ENCODE data around the gene TFIP11. TPM values are rescaled to one million over a fixed set of nuclear protein-coding genes. Genes with fewer than 3 reads are reported as not detected.

Gene TFIP11
- total and polyA plus RNA-seq, 10 of the 15 experiments (the other 5 are each of a cell fraction or from before 2014, with no cell fraction given), result 14.2 to 43.3 (median 31.9) TPM

GRCh38 chr22:26485806-26486390 lies 26.4 kb downstream of the TFIP11 start:
- no peak for TF ChIP-seq IRF3 (IDR thresholded peaks at IDR 0.05)
- no peak for TF ChIP-seq ZBTB40 (IDR thresholded peaks at IDR 0.05; ENCODE audit: borderline replicate concordance)
- no peak for TF ChIP-seq CREB1 (IDR thresholded peaks at IDR 0.05; ENCODE audit: low read depth)
- TF ChIP-seq IRF4 (IDR thresholded peaks at IDR 0.05; ENCODE audit: low read depth, low read length), result no peak
- TF ChIP-seq EZH2 (IDR thresholded peaks at IDR 0.05; ENCODE audit: borderline replicate concordance, control insufficient read depth, low read depth, low read length), result no peak
- TF ChIP-seq GABPA (IDR thresholded peaks at IDR 0.05; ENCODE audit: low read depth), result no peak
- TF ChIP-seq MEF2A (IDR thresholded peaks at IDR 0.05; ENCODE audit: insufficient read depth, low read depth, low read length), result no peak
- TF ChIP-seq, protein P1, sequence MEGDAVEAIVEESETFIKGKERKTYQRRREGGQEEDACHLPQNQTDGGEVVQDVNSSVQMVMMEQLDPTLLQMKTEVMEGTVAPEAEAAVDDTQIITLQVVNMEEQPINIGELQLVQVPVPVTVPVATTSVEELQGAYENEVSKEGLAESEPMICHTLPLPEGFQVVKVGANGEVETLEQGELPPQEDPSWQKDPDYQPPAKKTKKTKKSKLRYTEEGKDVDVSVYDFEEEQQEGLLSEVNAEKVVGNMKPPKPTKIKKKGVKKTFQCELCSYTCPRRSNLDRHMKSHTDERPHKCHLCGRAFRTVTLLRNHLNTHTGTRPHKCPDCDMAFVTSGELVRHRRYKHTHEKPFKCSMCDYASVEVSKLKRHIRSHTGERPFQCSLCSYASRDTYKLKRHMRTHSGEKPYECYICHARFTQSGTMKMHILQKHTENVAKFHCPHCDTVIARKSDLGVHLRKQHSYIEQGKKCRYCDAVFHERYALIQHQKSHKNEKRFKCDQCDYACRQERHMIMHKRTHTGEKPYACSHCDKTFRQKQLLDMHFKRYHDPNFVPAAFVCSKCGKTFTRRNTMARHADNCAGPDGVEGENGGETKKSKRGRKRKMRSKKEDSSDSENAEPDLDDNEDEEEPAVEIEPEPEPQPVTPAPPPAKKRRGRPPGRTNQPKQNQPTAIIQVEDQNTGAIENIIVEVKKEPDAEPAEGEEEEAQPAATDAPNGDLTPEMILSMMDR (IDR thresholded peaks at IDR 0.05 in 2 of 3, conservative IDR thresholded peaks at IDR 0.05 in 1 of 3; ENCODE audit: control insufficient read depth in 2 of 3, extremely low read depth in 1 of 3, insufficient read depth in 1 of 3, low read depth in 3 of 3, low read length in 3 of 3), result no peak
- no peak for TF ChIP-seq KLF5 (IDR thresholded peaks at IDR 0.05; ENCODE audit: partially characterized antibody)
- no peak overlapping the region for H3K4me3 ChIP-seq
- ChIA-PET SMC1A (ENCODE audit: uncharacterized antibody, unreplicated experiment) (no interaction called here), CTCF (interaction anchor here (5.0 kb wide), 1 partner anchor 17 kb away, joined by 29 read pairs; no protein-coding TSS in a partner anchor), POLR2A (interaction anchor here (0.5 kb wide), 1 partner anchor 105 kb away, joined by 3 read pairs; no protein-coding TSS in a partner anchor), RAD21 (ENCODE audit: unreplicated experiment) (no interaction called here)
- H4K20me1 ChIP-seq (ENCODE audit: control insufficient read depth, insufficient read depth), result no peaks in the 10 kb centered on the region
- no peaks in the 10 kb centered on the region for H3K27me3 ChIP-seq (replicated peaks in 1 of 2; ENCODE audit: control insufficient read depth in 2 of 2, insufficient read depth in 2 of 2, low read length in 1 of 2)
- intact Hi-C loops (cut with micrococcal nuclease; ENCODE audit: unreplicated experiment) (no loop called here), in situ Hi-C loops (cut with MboI) (no loop called here)
- ATAC-seq (no peak), DNase-seq (ENCODE audit: low read depth, low spot score) (no peak), FAIRE-seq (no peak)
- peaks cover 31% of the 10 kb centered on the region for H3K79me2 ChIP-seq (ENCODE audit: control insufficient read depth, insufficient read depth, low read length)
- no peak overlapping the region for H2AFZ ChIP-seq (ENCODE audit: control insufficient read depth, low read depth, low read length)
- H3K4me1 ChIP-seq (ENCODE audit: control insufficient read depth, insufficient read depth, low read length), result peaks cover 13% of the 10 kb centered on the region
- H3K36me3 ChIP-seq (ENCODE audit: control insufficient read depth in 2 of 2, insufficient read depth in 2 of 2, low read length in 1 of 2), result peaks cover 4 to 10% of the 10 kb centered on the region in 2 experiments
- no peak overlapping the region for H3K27ac ChIP-seq (ENCODE audit: control insufficient read depth, insufficient read depth)
- WGBS (ENCODE audit: insufficient coverage, insufficient replicate concordance, low lambda C conversion rate, missing lambda C conversion rate), result 83% methylated on average over 3 of the region's 3 CpGs
- no peak overlapping the region; the same call in 1 of the 2 replicates for H3K4me2 ChIP-seq (ENCODE audit: control insufficient read depth, insufficient read depth)
- no TSS peak for BruUV-seq (replicated peaks)
- H3K9me3 ChIP-seq (replicated peaks; ENCODE audit: control insufficient read depth, insufficient read depth, low read length), result no peaks in the 10 kb centered on the region
- no peak overlapping the region for H3K9ac ChIP-seq (ENCODE audit: control insufficient read depth, insufficient read depth, low read length)

Data from GM12878 (cell line).